ENCODE results near the gene OSBPL6. TPM values are rescaled to one million over a fixed set of nuclear protein-coding genes. Genes with fewer than 3 reads are reported as not detected.

The OSBPL6 gene
- total and polyA plus RNA-seq, 10 of the 15 experiments (the other 5 are each of a cell fraction or from before 2014, with no cell fraction given): 0.01 to 0.08 (median 0.03) TPM; not detected in 5

DNA sequence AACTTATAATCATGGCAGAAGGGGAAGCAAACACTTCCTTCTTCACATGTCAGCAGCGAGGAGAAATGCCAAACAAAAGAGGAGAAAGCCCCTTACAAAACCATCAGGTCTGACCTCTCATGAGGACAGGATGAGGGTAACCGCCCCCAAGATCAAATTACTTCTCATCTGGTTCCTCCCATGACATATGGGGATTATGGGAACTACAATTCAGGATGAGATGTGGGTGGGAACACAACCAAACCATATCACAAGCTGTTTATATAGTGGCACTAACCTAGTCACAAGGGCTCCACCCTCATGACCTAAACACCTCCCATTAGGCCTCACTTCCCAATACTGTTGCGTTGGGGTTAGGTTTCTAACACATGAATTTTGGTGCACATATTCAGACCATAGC is 110.0 kb downstream of the OSBPL6 start:
- ChIA-PET SMC1A (ENCODE audit: uncharacterized antibody, unreplicated experiment) (no interaction called here), CTCF (interaction anchor here (0.9 to 6.0 kb wide), 2 partner anchors 113 to 198 kb away, joined by 3 to 73 read pairs; no protein-coding TSS in a partner anchor), RAD21 (ENCODE audit: unreplicated experiment) (interaction anchor here (1.0 kb wide), 2 partner anchors 110 to 115 kb away, joined by 3 read pairs; no protein-coding TSS in a partner anchor), POLR2A (no interaction called here)
- BruUV-seq (replicated peaks): no TSS peak
- 34% methylated on average over 3 of the region's 3 CpGs for WGBS (ENCODE audit: insufficient coverage, insufficient replicate concordance, low lambda C conversion rate, missing lambda C conversion rate)
- no peaks in the 10 kb centered on the region for H3K27me3 ChIP-seq (replicated peaks in 1 of 2; ENCODE audit: control insufficient read depth in 2 of 2, insufficient read depth in 2 of 2, low read length in 1 of 2)
- ATAC-seq (no peak), FAIRE-seq (no peak), DNase-seq (ENCODE audit: low read depth, low spot score) (no peak)
- H3K9ac ChIP-seq (ENCODE audit: control insufficient read depth, insufficient read depth, low read length): no peak overlapping the region
- no peaks in the 10 kb centered on the region for H3K36me3 ChIP-seq (ENCODE audit: control insufficient read depth in 2 of 2, insufficient read depth in 2 of 2, low read length in 1 of 2)
- no peaks in the 10 kb centered on the region for H3K9me3 ChIP-seq (replicated peaks; ENCODE audit: control insufficient read depth, insufficient read depth, low read length)
- H3K79me2 ChIP-seq (ENCODE audit: control insufficient read depth, insufficient read depth, low read length): no peaks in the 10 kb centered on the region
- no peak overlapping the region for H3K4me3 ChIP-seq
- H3K4me1 ChIP-seq (ENCODE audit: control insufficient read depth, insufficient read depth, low read length): no peaks in the 10 kb centered on the region
- intact Hi-C loops (cut with micrococcal nuclease; ENCODE audit: unreplicated experiment): loop anchor here (10.0 kb wide), 1 partner anchor 340 kb away; no protein-coding TSS in a partner anchor
- TF ChIP-seq, protein P1, sequence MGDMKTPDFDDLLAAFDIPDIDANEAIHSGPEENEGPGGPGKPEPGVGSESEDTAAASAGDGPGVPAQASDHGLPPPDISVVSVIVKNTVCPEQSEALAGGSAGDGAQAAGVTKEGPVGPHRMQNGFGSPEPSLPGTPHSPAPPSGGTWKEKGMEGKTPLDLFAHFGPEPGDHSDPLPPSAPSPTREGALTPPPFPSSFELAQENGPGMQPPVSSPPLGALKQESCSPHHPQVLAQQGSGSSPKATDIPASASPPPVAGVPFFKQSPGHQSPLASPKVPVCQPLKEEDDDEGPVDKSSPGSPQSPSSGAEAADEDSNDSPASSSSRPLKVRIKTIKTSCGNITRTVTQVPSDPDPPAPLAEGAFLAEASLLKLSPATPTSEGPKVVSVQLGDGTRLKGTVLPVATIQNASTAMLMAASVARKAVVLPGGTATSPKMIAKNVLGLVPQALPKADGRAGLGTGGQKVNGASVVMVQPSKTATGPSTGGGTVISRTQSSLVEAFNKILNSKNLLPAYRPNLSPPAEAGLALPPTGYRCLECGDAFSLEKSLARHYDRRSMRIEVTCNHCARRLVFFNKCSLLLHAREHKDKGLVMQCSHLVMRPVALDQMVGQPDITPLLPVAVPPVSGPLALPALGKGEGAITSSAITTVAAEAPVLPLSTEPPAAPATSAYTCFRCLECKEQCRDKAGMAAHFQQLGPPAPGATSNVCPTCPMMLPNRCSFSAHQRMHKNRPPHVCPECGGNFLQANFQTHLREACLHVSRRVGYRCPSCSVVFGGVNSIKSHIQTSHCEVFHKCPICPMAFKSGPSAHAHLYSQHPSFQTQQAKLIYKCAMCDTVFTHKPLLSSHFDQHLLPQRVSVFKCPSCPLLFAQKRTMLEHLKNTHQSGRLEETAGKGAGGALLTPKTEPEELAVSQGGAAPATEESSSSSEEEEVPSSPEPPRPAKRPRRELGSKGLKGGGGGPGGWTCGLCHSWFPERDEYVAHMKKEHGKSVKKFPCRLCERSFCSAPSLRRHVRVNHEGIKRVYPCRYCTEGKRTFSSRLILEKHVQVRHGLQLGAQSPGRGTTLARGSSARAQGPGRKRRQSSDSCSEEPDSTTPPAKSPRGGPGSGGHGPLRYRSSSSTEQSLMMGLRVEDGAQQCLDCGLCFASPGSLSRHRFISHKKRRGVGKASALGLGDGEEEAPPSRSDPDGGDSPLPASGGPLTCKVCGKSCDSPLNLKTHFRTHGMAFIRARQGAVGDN (IDR thresholded peaks at IDR 0.05): no peak
- TF ChIP-seq TCF3 (IDR thresholded peaks at IDR 0.05; ENCODE audit: borderline replicate concordance, insufficient read depth, low read depth, low read length) (no peak), ZNF274 (IDR thresholded peaks at IDR 0.05; ENCODE audit: insufficient read depth, insufficient read length) (no peak), ESRRA (IDR thresholded peaks at IDR 0.05; ENCODE audit: low read length) (no peak), NFIC (IDR thresholded peaks at IDR 0.05; ENCODE audit: low read depth, low read length) (no peak)
- TF ChIP-seq, protein P2, sequence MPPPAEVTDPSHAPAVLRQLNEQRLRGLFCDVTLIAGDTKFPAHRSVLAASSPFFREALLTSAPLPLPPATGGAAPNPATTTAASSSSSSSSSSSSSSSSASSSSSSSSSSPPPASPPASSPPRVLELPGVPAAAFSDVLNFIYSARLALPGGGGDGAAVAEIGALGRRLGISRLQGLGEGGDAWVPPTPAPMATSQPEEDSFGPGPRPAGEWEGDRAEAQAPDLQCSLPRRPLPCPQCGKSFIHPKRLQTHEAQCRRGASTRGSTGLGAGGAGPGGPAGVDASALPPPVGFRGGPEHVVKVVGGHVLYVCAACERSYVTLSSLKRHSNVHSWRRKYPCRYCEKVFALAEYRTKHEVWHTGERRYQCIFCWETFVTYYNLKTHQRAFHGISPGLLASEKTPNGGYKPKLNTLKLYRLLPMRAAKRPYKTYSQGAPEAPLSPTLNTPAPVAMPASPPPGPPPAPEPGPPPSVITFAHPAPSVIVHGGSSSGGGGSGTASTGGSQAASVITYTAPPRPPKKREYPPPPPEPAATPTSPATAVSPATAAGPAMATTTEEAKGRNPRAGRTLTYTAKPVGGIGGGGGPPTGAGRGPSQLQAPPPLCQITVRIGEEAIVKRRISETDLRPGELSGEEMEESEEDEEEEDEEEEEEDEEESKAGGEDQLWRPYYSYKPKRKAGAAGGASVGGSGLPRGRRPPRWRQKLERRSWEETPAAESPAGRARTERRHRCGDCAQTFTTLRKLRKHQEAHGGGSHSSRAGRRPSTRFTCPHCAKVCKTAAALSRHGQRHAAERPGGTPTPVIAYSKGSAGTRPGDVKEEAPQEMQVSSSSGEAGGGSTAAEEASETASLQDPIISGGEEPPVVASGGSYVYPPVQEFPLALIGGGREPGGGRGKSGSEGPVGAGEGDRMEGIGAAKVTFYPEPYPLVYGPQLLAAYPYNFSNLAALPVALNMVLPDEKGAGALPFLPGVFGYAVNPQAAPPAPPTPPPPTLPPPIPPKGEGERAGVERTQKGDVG (CRISPR knock-in tag; IDR thresholded peaks at IDR 0.05): no peak
- no peak overlapping the region for H3K27ac ChIP-seq (ENCODE audit: control insufficient read depth, insufficient read depth)
- H3K4me2 ChIP-seq (ENCODE audit: control insufficient read depth, insufficient read depth): no peak overlapping the region
- H2AFZ ChIP-seq (ENCODE audit: control insufficient read depth, low read depth, low read length): no peak overlapping the region
- no peaks in the 10 kb centered on the region for H4K20me1 ChIP-seq (ENCODE audit: control insufficient read depth, insufficient read depth)
- in situ Hi-C loops (cut with MboI): no loop called here
